GM19397 (cell line): ENCODE measurements around the gene SNAPC1.
"Not testable (repeated sequence)": the region's sequence is repeated elsewhere in the genome, so short reads cannot be mapped to it uniquely, and the experiment has no call there.

Source experiments
- ATAC-seq: cut with Tn5 transposase; IDR thresholded peaks from one replicate; pipeline ENCODE4 v1.9.1; 2021; ENCODE audit warnings: mild to moderate bottlenecking, moderate library complexity; ENCODE audit not compliant: unreplicated experiment

Gene SNAPC1

GRCh38 chr14:61749264-61749663 is 13.0 kb upstream of the SNAPC1 start:
- no peak for ATAC-seq

- ATAC-seq: no peak
These were observed 12.4 kb upstream of the SNAPC1 start for GRCh38 chr14:61749867-61750266.

GRCh38 chr14:61750708-61751474 is 11.3 kb upstream of the SNAPC1 start:
- ATAC-seq: peak; percentile 96

DNA sequence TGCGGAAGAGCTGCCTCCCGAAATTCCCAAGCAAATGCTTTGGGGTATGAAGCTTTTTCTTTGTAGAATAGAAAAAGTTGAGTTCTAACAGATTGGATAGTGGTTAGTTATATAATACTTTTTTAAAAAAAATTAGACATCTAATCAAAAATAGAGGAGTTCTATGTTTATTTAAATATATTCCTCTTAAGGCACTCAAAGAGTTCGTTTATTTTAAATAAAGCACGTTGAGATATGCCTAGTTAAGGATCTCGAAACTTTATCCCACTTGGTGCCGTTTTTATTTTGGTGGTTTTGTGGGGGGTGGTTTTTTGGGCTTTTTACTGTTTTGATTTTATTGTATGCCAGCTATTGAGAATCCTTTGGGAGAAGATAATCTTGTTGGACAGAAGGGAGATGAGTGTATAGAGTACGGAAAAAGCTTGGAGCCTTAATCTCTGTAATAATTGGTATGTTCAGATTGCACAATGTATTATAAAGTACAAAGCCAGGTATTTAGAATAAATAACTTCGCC is 10.7 kb upstream of the SNAPC1 start:
- no peak for ATAC-seq

DNA sequence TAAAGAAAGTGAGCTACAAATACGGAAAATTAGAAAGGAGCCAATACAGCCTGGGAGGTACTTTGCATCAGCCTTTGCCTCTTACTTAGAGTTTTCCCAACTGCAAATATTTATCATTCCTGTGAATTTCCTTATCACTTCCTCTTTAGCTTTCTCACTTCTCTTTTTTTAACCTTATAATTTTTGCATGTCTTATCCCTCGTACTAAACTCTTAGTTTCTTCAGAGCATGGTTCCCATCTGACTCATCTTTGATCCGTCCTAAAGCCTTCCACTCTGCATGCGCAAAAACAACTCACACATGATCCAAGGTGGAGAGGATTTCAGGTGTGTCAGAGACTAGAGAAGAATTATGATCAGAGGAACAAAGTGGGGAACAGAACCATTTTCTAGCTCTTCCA is 9.6 kb upstream of the SNAPC1 start:
- peak; percentile 33 for ATAC-seq

- ATAC-seq: no peak
These were observed 8.6 kb upstream of the SNAPC1 start for GRCh38 chr14:61753631-61754030.

- no peak for ATAC-seq
These were observed 7.4 kb upstream of the SNAPC1 start for GRCh38 chr14:61754627-61755381.

DNA sequence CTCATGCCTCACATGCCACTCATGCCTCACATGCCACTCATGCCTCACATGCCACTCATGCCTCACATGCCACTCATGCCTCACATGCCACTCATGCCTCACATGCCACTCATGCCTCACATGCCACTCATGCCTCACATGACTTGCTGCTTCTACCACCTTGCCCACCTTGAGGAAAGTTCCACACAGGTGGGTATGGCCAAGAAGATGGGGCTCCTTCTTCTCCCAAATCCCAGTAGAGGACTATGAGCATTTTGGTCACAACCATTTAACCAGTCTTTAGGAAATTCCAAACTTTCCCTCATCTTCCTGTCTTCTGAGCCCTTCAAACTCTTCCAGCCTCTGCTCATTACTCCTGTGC is 6.9 kb upstream of the SNAPC1 start:
- not testable (repeated sequence) for ATAC-seq

DNA sequence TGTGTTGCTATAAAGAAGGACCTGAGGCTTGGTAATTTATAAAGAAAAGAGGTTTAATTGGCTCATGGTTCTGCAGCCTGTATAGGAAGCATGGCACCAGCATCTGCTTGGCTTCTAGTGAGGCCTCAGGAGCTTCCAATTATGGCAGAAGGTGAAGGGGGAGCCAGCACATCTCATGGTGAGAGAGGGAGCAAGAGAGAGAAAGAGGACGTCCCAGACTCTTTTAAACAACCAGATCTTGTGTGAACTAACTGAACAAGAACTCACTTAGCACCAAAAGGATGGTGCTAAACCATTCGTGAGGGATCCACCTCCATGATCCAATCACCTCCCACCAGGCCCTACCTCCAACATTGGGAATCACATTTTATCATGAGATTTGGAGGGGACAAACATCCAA is 6.1 kb upstream of the SNAPC1 start:
- ATAC-seq: no peak

DNA sequence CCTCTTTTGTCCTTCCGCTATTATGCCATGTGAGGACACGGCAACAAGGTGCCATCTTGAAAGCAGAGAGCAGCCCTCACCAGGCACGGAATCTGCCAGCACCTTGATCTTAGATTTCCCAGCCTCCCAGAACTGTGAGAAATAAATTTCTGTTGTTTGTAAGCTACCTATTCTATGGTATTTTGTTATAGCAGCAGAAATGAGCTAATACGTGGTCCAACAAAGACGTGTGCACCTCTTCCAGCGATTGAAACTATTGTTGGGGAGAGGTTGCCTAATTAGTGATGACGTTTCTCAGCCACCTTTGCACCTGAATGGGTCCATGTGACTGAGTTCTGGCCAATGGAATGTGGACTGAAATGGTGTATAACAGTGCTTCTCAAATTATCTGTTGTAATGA is 2.3 kb upstream of the SNAPC1 start:
- ATAC-seq: no peak

GRCh38 chr14:61761557-61761956 is 663 bp upstream of the SNAPC1 start:
- no peak for ATAC-seq

- ATAC-seq: no peak
These were observed 2.3 kb downstream of the SNAPC1 start for GRCh38 chr14:61764342-61765122.

- ATAC-seq: no peak
These were observed 3.2 kb downstream of the SNAPC1 start for GRCh38 chr14:61765225-61765943.

DNA sequence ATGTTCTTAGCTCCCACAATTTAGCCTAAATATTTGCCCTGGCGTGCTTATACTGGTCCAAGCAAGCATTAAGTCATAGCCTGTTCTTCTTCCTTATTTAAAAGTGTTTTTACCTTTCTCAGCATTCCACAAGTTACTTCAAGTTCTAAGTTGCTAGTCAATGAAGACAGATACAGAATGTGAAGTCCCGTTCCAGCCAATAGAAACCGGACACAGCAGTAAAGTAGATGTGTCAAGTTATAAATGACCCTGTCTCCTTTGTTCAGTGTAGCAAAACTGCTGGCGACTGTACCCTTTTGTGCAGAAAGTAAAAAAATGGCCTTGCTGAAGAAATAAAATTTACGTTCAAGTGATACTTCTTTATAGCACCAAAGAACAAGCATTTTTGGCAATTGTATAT is 3.9 kb downstream of the SNAPC1 start:
- ATAC-seq: no peak

DNA sequence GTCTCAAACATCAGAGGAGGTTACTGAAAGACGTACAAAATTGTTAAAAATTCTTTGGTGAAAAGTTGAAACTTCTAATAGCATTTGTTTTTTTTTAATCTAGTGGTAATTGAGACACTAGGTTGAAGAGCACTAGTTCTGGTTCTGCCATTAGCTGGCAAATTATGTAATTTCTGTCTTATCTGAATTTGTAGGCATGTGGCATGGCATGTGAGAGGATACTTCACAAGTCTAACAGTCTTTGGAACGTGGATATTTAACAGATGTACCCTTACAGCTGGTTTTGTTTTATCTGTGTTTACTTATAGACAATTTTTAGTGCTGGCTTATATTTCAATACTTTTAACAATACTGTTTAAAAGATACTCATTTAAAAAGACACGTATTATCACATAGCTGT is 6.0 kb downstream of the SNAPC1 start:
- no peak for ATAC-seq

DNA sequence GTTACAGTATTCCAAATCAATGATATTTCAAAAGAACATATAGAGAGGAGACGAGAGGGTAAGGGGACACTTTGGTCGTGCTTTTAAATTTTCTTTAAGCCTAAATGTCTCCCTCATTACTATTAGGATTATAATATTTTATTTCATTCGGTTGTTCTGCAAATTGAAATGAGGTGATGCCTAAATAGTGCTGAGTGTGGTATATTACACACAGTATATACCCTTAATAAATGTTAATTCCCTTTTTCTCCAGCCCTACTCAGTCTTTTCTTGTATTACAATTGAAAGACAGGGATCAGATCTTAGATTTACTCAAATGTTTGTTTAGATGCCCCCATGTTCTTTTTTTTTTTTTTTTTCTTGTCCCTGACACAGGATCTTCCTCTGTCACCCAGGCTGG is 7.7 kb downstream of the SNAPC1 start:
- no peak for ATAC-seq

DNA sequence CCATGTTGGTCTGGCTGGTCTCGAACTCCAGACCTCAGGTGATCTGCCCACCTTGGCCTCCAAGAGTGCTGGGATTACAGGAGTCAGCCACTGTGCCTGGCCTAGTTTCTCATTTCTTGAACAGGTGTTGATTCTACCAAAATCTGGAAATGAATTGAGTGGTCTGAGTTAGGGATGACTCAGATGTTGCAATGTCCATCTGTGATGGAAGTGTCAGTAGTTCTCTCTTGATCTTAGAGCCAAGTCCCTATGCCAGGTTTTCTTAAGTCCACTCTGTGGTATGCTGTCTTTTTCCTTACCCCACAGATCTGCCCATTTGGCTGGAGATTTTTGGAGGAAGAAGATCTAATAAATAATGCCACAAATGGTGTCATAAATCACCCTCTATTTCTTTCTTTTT is 12.6 kb downstream of the SNAPC1 start:
- no peak for ATAC-seq

DNA sequence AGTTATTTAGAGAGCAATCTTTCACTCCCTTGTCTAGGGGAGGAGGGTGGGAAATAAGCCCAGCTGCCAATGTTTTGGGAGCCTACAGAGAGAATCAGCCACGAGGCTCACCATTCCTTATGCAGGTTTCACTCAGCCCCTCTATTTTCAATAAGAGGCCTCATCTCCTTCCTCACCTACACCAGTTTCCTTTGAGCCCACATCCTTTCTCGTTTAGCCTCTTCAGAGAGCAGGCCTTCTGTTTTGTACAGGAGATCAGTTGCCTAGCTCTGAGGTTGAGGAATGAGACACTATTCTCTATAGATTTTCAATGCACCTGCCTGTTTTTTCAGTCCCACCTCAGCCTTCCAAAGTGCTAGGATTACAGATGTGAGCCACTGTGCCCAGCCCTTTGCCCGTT is 17.9 kb downstream of the SNAPC1 start:
- no peak for ATAC-seq

GRCh38 chr14:61797309-61797708 is 35.1 kb downstream of the SNAPC1 start:
- no peak for ATAC-seq

- no peak for ATAC-seq
These were observed 39.9 kb downstream of the SNAPC1 start for GRCh38 chr14:61802010-61802568.

GRCh38 chr14:61803755-61804154 is 41.5 kb downstream of the SNAPC1 start:
- ATAC-seq: peak; percentile 60
